ENCODE data around the gene CACNA1C.

The CACNA1C gene

GRCh38 chr12:2285462-2285861 is 232.7 kb downstream of the CACNA1C start:
- no peak for DNase-seq

- no peak for DNase-seq
Measured at GRCh38 chr12:2286047-2286446, 233.3 kb downstream of the CACNA1C start.

- no peak for DNase-seq
Measured at GRCh38 chr12:2286461-2287131, 233.8 kb downstream of the CACNA1C start.

GRCh38 chr12:2287151-2287550 is 234.4 kb downstream of the CACNA1C start:
- DNase-seq: no peak

GRCh38 chr12:2287589-2287988 is 234.8 kb downstream of the CACNA1C start:
- DNase-seq: no peak

- peak; percentile 56 for DNase-seq
Measured at GRCh38 chr12:2288001-2288400, 235.2 kb downstream of the CACNA1C start.

GRCh38 chr12:2288471-2288870 is 235.7 kb downstream of the CACNA1C start:
- DNase-seq: no peak

GRCh38 chr12:2288875-2289274 is 236.1 kb downstream of the CACNA1C start:
- DNase-seq: no peak

GRCh38 chr12:2289525-2289924 is 236.7 kb downstream of the CACNA1C start:
- DNase-seq: no peak

GRCh38 chr12:2290091-2290490 is 237.3 kb downstream of the CACNA1C start:
- DNase-seq: no peak

- no peak for DNase-seq
Measured at GRCh38 chr12:2290516-2291065, 237.8 kb downstream of the CACNA1C start.

- DNase-seq: peak; percentile 57
Measured at GRCh38 chr12:2291182-2291832, 238.5 kb downstream of the CACNA1C start.

GRCh38 chr12:2291947-2292346 is 239.2 kb downstream of the CACNA1C start:
- DNase-seq: no peak

GRCh38 chr12:2292560-2292959 is 239.8 kb downstream of the CACNA1C start:
- no peak for DNase-seq

GRCh38 chr12:2294651-2295475 is 242.1 kb downstream of the CACNA1C start:
- peak; percentile 84 for DNase-seq

- DNase-seq: peak; percentile 90
Measured at GRCh38 chr12:2295941-2296461, 243.2 kb downstream of the CACNA1C start.

- DNase-seq: no peak
Measured at GRCh38 chr12:2297004-2297403, 244.2 kb downstream of the CACNA1C start.

- no peak for DNase-seq
Measured at GRCh38 chr12:2297658-2298057, 244.9 kb downstream of the CACNA1C start.

GRCh38 chr12:2298556-2299200 is 245.9 kb downstream of the CACNA1C start:
- no peak for DNase-seq

GRCh38 chr12:2299206-2299605 is 246.4 kb downstream of the CACNA1C start:
- DNase-seq: no peak

GRCh38 chr12:2300168-2300567 is 247.4 kb downstream of the CACNA1C start:
- no peak for DNase-seq

GRCh38 chr12:2300886-2301285 is 248.1 kb downstream of the CACNA1C start:
- no peak for DNase-seq
